Activated CD8-positive, alpha-beta T cell treated with anti-CD3 and anti-CD28 coated beads, Interleukin-2, amount 10 ng/mL, durations not matched to agents 7 days and 5 days (primary cell): ENCODE results near the gene TOX2. TPM values are rescaled to one million over a fixed set of nuclear protein-coding genes. Genes with fewer than 3 reads are reported as not detected.

ENCODE experiments used
- ATAC-seq: fragments of 150-1000 bp; cut with Tn5 transposase; one replicate; pipeline ENCODE4 v1.10.0; 2021; ENCODE audit warnings: moderate library complexity
- CTCF ChIA-PET: fragments of 350-600 bp; sonication (Branson Sonifier 250); formaldehyde crosslinking; loops from one replicate; lab custom pipeline; 2021; ENCODE audit warnings: antibody characterized with exemption; lab: Charles Lee
- POLR2A ChIA-PET: fragments of 350-600 bp; sonication (Branson Sonifier 250); formaldehyde crosslinking; loops from one replicate; lab custom pipeline; 2021; ENCODE audit warnings: antibody characterized with exemption; lab: Charles Lee
- DNase-seq: peaks from one replicate; pipeline ENCODE4 v3.0.0-alpha.2; 2020
- H3K27ac Mint-ChIP-seq: one replicate; pipeline ENCODE4 v1.8.0; 2021; ENCODE audit warnings: mild to moderate bottlenecking, mixed read lengths
- H3K27me3 Mint-ChIP-seq: one replicate; pipeline ENCODE4 v1.8.0; 2021; ENCODE audit warnings: low read depth, mixed read lengths
- H3K36me3 Mint-ChIP-seq: one replicate; pipeline ENCODE4 v1.8.0; 2021; ENCODE audit warnings: low read depth, mixed read lengths
- H3K4me1 Mint-ChIP-seq: one replicate; pipeline ENCODE4 v1.8.0; 2021; ENCODE audit warnings: low read depth, mixed read lengths
- H3K4me3 Mint-ChIP-seq: one replicate; pipeline ENCODE4 v1.8.0; 2021; ENCODE audit warnings: mild to moderate bottlenecking, mixed read lengths
- H3K9me3 Mint-ChIP-seq: one replicate; pipeline ENCODE4 v1.8.0; 2022; ENCODE audit warnings: mixed read lengths; ENCODE audit not compliant: insufficient read depth
- total RNA-seq, 2 experiments: library from RNA; stranded (reverse); gene quantifications; one replicate each; pipeline ENCODE4 v1.2.3, GENCODE V29; 2021

The TOX2 gene
- total RNA-seq, 2 experiments from 2014 or later: 0.31 to 0.61 TPM

DNA sequence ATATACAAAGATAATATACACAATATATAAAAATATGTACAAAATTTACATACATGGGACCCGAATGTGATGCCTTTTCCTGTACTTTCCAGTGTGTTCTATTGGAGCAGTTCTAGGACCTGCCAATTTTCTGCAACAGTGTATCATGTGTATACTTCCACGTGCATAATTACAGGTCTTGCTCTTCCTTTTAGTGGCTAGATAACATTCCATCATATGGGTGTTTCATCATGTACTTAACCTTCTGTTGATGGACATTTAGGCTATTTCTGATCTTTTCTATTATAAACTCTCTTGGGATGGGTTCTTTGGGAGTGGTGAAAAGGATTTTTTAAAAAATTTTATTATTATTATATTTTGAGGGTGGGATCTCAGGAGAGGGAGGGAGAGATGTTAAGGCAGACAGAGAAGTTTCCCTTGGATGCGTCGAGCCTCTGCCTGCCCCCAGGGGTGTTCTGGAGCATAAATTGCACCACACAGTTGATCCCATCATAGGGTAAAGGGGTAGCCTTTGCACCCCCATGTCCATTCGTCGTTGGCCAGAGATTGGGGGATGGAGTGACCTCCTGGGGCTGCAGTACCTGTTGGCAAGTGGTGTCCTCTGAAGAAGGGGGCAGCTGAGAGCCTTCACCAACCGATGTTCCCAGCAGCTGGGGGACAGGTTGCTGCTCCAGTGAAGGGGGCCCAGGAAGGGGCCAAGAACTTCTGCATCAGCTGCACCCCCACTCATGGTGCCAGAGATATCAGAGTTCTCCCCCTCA lies 110.3 kb downstream of the TOX2 start:
- ChIA-PET CTCF (no interaction called here), POLR2A (interaction anchor here (0.7 kb wide), 1 partner anchor 8 kb away, joined by 3 read pairs; no protein-coding TSS in a partner anchor)

DNA sequence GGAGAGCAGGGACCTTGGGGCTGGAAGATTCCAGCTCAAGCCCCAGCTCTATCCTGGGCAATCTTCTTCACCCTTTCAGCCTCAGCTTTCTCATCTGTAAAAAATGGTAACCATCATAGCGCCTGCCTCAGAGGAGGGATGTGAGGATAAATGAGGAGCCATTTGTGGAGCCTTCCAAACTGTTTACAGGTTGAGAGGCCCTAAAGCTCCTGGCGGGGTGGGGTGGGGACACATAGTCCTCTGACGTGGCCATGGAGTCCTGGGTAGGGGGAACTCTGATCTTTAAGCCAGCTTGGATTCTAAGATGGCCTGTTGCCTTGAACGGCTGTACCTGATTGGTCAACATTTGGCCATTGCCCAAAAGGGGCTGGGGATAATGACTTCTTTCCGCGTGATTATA lies 111.1 kb downstream of the TOX2 start:
- Mint-ChIP-seq H3K27me3 (peaks cover 56% of the 10 kb centered on the region), H3K27ac (no peak overlapping the region)

More for the DNA sequence above, 110.3 kb downstream of the TOX2 start:
- Mint-ChIP-seq H3K4me1 (peaks cover 40% of the 10 kb centered on the region), H3K9me3 (no peaks in the 10 kb centered on the region), H3K27me3 (peaks cover 50% of the 10 kb centered on the region), H3K36me3 (peaks cover 2% of the 10 kb centered on the region), H3K27ac (no peak overlapping the region), H3K4me3 (no peak overlapping the region)
- ATAC-seq (no peak), DNase-seq (no peak)

DNA sequence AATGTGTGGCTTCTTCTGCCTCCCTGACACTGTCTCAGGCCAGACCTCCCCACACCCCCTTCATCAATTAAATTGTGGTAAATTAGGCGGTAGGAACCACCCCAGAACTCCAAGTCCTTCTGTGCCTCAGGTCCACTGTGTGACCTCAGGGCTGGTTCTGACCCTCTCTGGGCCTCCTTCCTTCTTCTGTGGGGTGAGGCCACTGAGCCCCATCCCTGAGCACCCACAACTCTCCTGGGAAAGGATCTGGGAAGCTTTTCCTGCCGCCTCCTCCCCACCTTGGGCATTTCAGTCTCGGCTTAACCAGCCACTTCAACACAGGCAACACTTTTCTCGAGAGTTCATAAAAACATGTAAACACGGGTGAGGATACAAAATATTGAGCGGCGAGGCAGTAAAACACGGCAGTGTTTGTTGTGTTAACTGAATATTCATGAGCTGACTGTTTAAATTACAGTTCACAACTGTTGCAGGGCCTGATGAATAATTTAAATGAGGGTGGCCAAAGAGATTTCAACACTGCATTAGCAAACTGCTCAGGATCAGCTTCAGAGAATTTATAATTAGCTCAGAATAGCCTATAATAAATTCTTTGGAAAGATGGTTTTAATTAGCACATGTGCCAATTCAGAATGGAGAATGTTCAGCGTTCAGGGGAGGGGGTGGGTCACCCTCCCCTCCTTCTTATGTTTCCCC lies 112.1 kb downstream of the TOX2 start:
- DNase-seq (no peak), ATAC-seq (no peak)
- Mint-ChIP-seq H3K9me3 (no peaks in the 10 kb centered on the region), H3K4me3 (no peak overlapping the region), H3K36me3 (peaks cover 6% of the 10 kb centered on the region), H3K27ac (no peak overlapping the region), H3K4me1 (peaks cover 31% of the 10 kb centered on the region), H3K27me3 (peaks cover 62% of the 10 kb centered on the region)
- POLR2A ChIA-PET: no interaction called here
- CTCF ChIA-PET: no interaction called here

More for the DNA sequence above, 111.1 kb downstream of the TOX2 start:
- DNase-seq (no peak), ATAC-seq (no peak)
- ChIA-PET CTCF (no interaction called here), POLR2A (interaction anchor here (0.7 kb wide), 1 partner anchor 8 kb away, joined by 3 read pairs; no protein-coding TSS in a partner anchor)
- H3K4me1 Mint-ChIP-seq: peaks cover 36% of the 10 kb centered on the region
- H3K36me3 Mint-ChIP-seq: peaks cover 6% of the 10 kb centered on the region
- H3K9me3 Mint-ChIP-seq: no peaks in the 10 kb centered on the region
- no peak overlapping the region for H3K4me3 Mint-ChIP-seq

DNA sequence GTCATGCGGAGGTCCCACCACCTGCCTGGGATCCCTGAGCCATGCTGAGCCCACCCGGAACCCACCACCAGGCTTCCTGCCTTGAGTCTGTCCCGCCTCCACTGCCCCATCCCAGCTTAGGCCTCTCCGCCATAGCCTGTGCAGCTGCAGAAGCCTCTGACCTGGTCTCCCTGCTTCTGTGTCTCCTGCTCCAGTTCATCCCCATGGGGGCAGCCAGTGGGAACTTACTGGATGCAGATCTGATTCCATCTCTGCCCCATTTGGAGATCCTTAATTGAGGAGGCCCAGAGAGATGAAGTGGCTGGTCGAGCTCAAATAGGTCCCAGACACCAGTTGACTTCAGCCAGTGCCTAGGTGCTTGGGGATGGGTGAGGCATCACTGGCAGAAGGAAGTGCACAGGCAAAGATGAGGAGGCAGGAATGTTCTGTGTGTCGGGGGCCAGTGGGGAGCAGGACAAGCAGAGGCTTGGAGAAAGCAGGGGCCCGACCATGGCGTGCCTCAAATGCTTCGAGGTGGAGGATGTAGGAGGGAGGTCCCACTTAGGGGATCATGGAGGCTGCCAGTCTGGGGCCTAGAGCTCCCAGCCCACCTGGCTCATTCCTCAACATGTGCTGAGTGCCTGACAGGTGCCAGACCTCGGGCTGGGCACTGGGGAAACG lies 112.8 kb downstream of the TOX2 start:
- Mint-ChIP-seq H3K36me3 (peaks cover 6% of the 10 kb centered on the region), H3K9me3 (no peaks in the 10 kb centered on the region), H3K27me3 (peaks cover 63% of the 10 kb centered on the region), H3K4me1 (peaks cover 35% of the 10 kb centered on the region), H3K4me3 (no peak overlapping the region), H3K27ac (no peak overlapping the region)
- no peak for DNase-seq
- ChIA-PET POLR2A (interaction anchor here (2.0 kb wide), 1 partner anchor 42 kb away, joined by 8 read pairs; no protein-coding TSS in a partner anchor), CTCF (no interaction called here)
- ATAC-seq: no peak

DNA sequence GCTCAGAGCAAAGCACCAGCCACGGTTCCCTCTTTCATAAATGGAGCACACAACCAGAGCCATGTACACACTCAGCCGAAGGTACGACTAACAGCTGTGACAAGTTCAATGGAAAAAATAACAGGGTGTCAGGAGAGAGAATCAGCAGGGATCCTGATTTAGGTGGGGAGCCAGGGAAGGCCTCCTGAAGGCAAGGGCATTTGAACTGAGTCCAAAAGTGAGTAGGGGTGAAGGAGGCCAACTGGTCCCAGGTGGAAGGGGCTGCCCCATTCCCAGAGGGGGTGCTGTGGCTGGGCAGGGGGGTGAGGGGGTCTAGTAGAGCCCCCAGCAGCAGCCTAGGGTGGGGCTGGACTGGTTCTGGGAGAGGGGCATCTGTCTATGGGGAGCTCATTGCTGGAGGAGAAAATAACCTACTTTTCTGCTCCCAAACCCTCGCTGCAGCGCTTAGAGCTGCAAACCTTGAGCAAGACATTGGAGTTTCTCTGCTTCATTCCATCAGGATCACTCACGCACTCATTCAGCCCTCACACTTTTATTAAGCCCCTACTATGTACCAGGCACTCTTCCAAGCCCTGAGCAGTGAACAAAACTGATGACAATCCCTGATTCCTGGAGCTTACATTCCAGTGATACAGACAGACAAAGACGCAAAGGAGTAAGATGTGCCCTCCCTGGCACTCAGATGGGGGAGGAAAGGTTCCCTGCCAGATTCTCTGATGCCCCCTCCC lies 113.5 kb downstream of the TOX2 start:
- no peak for DNase-seq
- POLR2A ChIA-PET: interaction anchor here (1.5 to 2.0 kb wide), 2 partner anchors 41 to 277 kb away, joined by 6 to 8 read pairs; no protein-coding TSS in a partner anchor
- Mint-ChIP-seq H3K27ac (no peak overlapping the region), H3K9me3 (no peaks in the 10 kb centered on the region), H3K36me3 (peaks cover 6% of the 10 kb centered on the region), H3K4me3 (no peak overlapping the region), H3K4me1 (peaks cover 38% of the 10 kb centered on the region), H3K27me3 (peaks cover 57% of the 10 kb centered on the region)
- CTCF ChIA-PET: interaction anchor here (0.8 to 1.0 kb wide), 2 partner anchors 52 to 579 kb away, joined by 3 read pairs; no protein-coding TSS in a partner anchor
- ATAC-seq: no peak

DNA sequence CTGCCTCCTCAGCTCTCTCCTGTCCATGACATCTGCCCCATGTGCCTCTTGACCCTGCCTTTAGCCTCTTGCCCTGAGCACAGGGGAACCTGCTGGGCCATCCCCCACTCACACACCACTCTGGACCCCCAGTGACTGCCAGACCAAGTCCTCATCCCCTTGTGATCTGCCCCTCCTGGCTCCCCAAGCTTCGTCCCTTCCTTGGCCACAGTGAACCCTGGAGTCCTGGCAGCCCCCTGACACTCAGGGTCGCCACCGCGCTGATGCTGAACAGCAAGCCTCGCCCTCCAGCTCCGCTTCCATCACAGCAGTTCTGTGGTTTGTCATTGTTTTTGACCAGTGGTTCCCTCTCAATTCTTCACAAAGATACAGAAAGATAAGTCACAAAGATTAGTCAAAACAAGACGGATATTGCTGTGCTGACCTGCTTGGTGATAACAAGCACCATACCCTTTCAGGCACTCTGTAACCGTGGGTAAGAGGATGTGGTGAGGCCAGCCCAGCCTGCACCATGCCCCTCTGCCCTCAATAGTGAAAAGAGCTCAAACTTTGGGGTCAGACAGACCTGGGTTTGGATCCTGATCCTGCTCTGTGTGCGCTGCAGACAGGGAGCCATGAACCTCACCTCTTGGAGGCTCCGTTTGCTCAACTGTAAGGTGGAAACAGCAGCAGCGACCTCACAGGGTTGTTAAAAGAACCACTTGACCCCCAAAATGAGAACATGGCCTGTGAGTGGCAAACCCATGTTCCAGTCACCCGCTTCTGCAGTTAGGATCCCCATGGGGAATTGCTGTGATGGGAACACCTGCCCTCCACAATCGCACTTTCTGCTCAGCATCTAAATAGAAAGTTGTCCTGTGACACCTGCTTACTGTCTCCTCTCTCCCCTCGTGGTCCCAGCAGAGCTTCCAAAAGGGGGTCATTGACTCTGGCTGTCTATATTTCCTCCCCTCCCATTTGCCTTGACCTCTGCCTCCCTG lies 114.5 kb downstream of the TOX2 start:
- no peaks in the 10 kb centered on the region for H3K9me3 Mint-ChIP-seq
- peaks cover 4% of the 10 kb centered on the region for H3K36me3 Mint-ChIP-seq
- peak overlapping the region; percentile 77 for H3K27ac Mint-ChIP-seq
- POLR2A ChIA-PET: interaction anchor here (1.5 to 2.0 kb wide), 2 partner anchors 40 to 278 kb away, joined by 6 to 8 read pairs; no protein-coding TSS in a partner anchor
- H3K27me3 Mint-ChIP-seq: peaks cover 54% of the 10 kb centered on the region
- ATAC-seq: peak; percentile 73
- H3K4me1 Mint-ChIP-seq: peaks cover 47% of the 10 kb centered on the region
- CTCF ChIA-PET: interaction anchor here (0.8 to 1.9 kb wide), 3 partner anchors 51 to 580 kb away, joined by 3 to 4 read pairs (median 3); no protein-coding TSS in a partner anchor
- DNase-seq: peak; percentile 60
- peak overlapping the region; percentile 67 for H3K4me3 Mint-ChIP-seq

DNA sequence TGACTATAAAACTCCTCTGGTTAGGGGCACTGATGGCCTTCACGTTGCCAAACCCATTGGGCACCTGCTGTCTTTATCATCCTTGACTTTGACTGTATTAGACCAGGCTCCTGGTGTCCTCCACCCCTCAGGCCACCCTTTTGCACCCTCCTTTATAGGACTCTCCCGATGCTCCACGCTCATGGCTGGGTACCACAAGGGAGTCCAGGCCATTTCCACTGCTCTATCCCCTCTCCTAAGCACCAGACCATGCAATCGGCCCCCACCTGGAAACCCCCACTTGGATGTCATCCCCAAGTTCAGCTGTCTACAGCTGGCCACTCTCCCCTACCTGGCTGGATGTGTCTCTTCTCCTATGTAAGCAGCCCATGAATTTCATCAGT lies 115.2 kb downstream of the TOX2 start:
- Mint-ChIP-seq H3K36me3 (peaks cover 6% of the 10 kb centered on the region), H3K4me3 (no peak overlapping the region), H3K27me3 (peaks cover 58% of the 10 kb centered on the region), H3K27ac (no peak overlapping the region), H3K4me1 (peaks cover 53% of the 10 kb centered on the region), H3K9me3 (no peaks in the 10 kb centered on the region)
- POLR2A ChIA-PET: interaction anchor here (1.5 to 2.0 kb wide), 2 partner anchors 39 to 278 kb away, joined by 6 to 8 read pairs; no protein-coding TSS in a partner anchor
- CTCF ChIA-PET: interaction anchor here (1.9 kb wide), 1 partner anchor 279 kb away, joined by 4 read pairs; no protein-coding TSS in a partner anchor
- DNase-seq: no peak
- no peak for ATAC-seq

DNA sequence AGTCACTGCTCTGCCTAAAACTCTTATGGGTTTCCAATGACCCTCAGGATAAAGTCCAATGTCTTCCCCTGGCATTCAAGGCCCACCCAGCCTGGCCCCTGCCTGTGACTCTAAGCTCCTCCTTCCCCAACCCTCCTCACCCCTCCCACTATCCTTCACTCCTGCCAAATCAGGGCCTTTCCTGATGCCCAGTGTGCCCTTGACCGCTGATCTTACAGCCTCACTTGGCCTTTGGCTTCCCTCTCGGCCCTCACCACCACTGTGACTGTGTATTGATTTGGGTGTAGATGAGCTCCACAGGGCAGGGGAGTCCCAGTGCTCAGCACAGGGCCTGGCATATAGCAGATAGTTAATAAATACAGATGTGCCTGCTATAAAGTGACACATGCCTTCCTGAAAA lies 115.7 kb downstream of the TOX2 start:
- ATAC-seq (no peak), DNase-seq (no peak)
- Mint-ChIP-seq H3K4me3 (no peak overlapping the region), H3K4me1 (peaks cover 59% of the 10 kb centered on the region), H3K9me3 (no peaks in the 10 kb centered on the region), H3K36me3 (peaks cover 7% of the 10 kb centered on the region), H3K27me3 (peaks cover 58% of the 10 kb centered on the region), H3K27ac (no peak overlapping the region)
- POLR2A ChIA-PET: interaction anchor here (0.6 kb wide), 1 partner anchor 280 kb away, joined by 3 read pairs; no protein-coding TSS in a partner anchor
- CTCF ChIA-PET: interaction anchor here (1.9 kb wide), 1 partner anchor 279 kb away, joined by 4 read pairs; no protein-coding TSS in a partner anchor

DNA sequence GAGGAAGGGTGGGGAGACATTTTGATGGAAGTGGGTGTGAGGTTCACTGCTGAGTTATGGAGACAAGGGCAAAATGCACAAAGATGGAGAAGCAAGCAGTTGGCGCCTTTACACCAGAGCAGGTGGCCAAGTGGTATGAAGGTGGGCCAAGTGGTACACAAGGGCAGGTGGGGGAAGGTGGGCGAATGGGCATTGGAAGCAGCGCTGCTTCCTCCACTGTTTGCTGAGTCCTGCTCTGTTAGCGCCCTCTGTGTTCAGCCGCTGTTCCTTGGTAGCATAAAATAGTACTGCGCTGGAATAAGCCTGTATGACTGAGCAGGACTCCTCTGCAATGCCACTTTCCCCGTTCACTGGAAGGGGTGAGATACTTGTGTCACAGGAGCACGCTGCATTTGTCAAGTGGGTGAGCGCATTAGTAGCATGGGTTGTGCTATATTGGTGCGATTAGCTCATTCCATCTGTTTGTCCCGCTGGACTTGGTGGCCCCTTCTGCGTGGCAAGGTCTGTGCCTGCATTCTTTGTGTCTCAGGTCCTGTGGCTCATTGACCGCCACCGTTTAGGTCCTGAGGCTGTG lies 116.4 kb downstream of the TOX2 start:
- ChIA-PET POLR2A (no interaction called here), CTCF (no interaction called here)
- Mint-ChIP-seq H3K27ac (no peak overlapping the region), H3K4me3 (no peak overlapping the region), H3K9me3 (no peaks in the 10 kb centered on the region), H3K27me3 (peaks cover 57% of the 10 kb centered on the region), H3K4me1 (peaks cover 60% of the 10 kb centered on the region), H3K36me3 (peaks cover 7% of the 10 kb centered on the region)
- ATAC-seq (no peak), DNase-seq (no peak)
